Liver (tissue), 9 donors: ENCODE results near the gene PROZ. TPM values are rescaled to one million over a fixed set of nuclear protein-coding genes. Genes with fewer than 3 reads are reported as not detected.

ENCODE experiments used
- DNase-seq: peaks from one replicate; pipeline ENCODE4 v3.0.0-alpha.2; 2017; ENCODE audit warnings: low spot score
- H3K27ac ChIP-seq, 2 donors: one replicate each; pipeline ENCODE4 v1.7.0; 2013; ENCODE audit warnings: inconsistent platforms in 2 of 2, low read length in 2 of 2, control low read depth in 1 of 2, low read depth in 1 of 2, mild to moderate bottlenecking in 1 of 2
- H3K27me3 ChIP-seq, 4 donors: one replicate each; pipeline versions ENCODE4 v1.6.1 to v1.7.0; 2013; ENCODE audit warnings: low read length in 3 of 4, inconsistent platforms in 1 of 4, mild to moderate bottlenecking in 1 of 4, moderate library complexity in 1 of 4; ENCODE audit not compliant: control insufficient read depth in 4 of 4, insufficient read depth in 4 of 4
- H3K36me3 ChIP-seq, 4 donors: one replicate each; pipeline versions ENCODE4 v1.6.1 to v1.7.0; 2013; ENCODE audit warnings: low read length in 3 of 4, mild to moderate bottlenecking in 3 of 4, low read depth in 1 of 4, moderate library complexity in 1 of 4; ENCODE audit not compliant: control insufficient read depth in 4 of 4, insufficient read depth in 3 of 4
- H3K4me1 ChIP-seq, 4 donors: one replicate each; pipeline versions ENCODE4 v1.6.1 to v1.7.0; 2013; ENCODE audit warnings: low read length in 3 of 4, mild to moderate bottlenecking in 3 of 4, moderate library complexity in 1 of 4; ENCODE audit not compliant: control insufficient read depth in 4 of 4, insufficient read depth in 4 of 4
- H3K4me3 ChIP-seq, 3 donors: one replicate each; pipeline versions ENCODE4 v1.6.1 to v1.7.0; 2013; ENCODE audit warnings: low read length in 3 of 3, control low read depth in 1 of 3, low read depth in 1 of 3, mild to moderate bottlenecking in 1 of 3
- H3K9ac ChIP-seq, 2 donors: one replicate each; pipeline ENCODE4 v1.7.0; 2013; ENCODE audit warnings: low read length in 2 of 2, mild to moderate bottlenecking in 2 of 2, moderate library complexity in 2 of 2, control low read depth in 1 of 2, low read depth in 1 of 2
- H3K9me3 ChIP-seq, 4 donors: one replicate each; pipeline versions ENCODE4 v1.6.1 to v1.7.0; 2013; ENCODE audit warnings: low read length in 3 of 4; ENCODE audit not compliant: control insufficient read depth in 4 of 4
- ATF3 ChIP-seq: IDR thresholded peaks from 2 replicates; pipeline ENCODE4 v1.6.1; 2016; ENCODE audit warnings: antibody characterized with exemption
- CTCF ChIP-seq: fragments of 150-350 bp; IDR thresholded peaks from 2 replicates; pipeline ENCODE4 v1.5.1; 2017; ENCODE audit warnings: improper control_type of control experiment, low read depth, low read length; ENCODE audit not compliant: missing input control
- FOXA1 ChIP-seq: IDR thresholded peaks from 2 replicates; pipeline ENCODE4 v1.6.1; 2016; ENCODE audit warnings: antibody characterized with exemption
- GABPA ChIP-seq, 2 donors: IDR thresholded peaks in 1 of 2; conservative IDR thresholded peaks in 1 of 2; 2 replicates each; pipeline ENCODE4 v1.6.1; 2016; ENCODE audit warnings: antibody characterized with exemption in 2 of 2, mild to moderate bottlenecking in 1 of 2, moderate library complexity in 1 of 2
- HNF4A ChIP-seq, 2 donors: conservative IDR thresholded peaks; 2 replicates each; pipeline ENCODE4 v1.6.1; 2016; ENCODE audit warnings: antibody characterized with exemption in 2 of 2, mild to moderate bottlenecking in 2 of 2
- HNF4G ChIP-seq: IDR thresholded peaks from 2 replicates; pipeline ENCODE4 v1.6.1; 2016; ENCODE audit warnings: antibody characterized with exemption
- JUND ChIP-seq, 2 donors: IDR thresholded peaks; 2 replicates each; pipeline ENCODE4 v1.6.1; 2016; ENCODE audit warnings: antibody characterized with exemption in 2 of 2
- MAX ChIP-seq: IDR thresholded peaks from 2 replicates; pipeline ENCODE4 v1.6.1; 2016; ENCODE audit warnings: antibody characterized with exemption
- NR2F2 ChIP-seq: IDR thresholded peaks from 2 replicates; pipeline ENCODE4 v1.6.1; 2016; ENCODE audit warnings: antibody characterized with exemption
- RAD21 ChIP-seq, 2 donors: IDR thresholded peaks; 2 replicates each; pipeline ENCODE4 v1.6.1; 2016; ENCODE audit warnings: antibody characterized with exemption in 2 of 2, mild to moderate bottlenecking in 2 of 2
- RXRA ChIP-seq, 2 donors: IDR thresholded peaks; 2 replicates each; pipeline ENCODE4 v1.6.1; 2017 to 2018; ENCODE audit warnings: antibody characterized with exemption in 2 of 2, mild to moderate bottlenecking in 1 of 2
- SP1 ChIP-seq: IDR thresholded peaks from 2 replicates; pipeline ENCODE4 v1.6.1; 2018; ENCODE audit warnings: antibody characterized with exemption, mild to moderate bottlenecking
- TAF1 ChIP-seq: conservative IDR thresholded peaks from 2 replicates; pipeline ENCODE4 v1.6.1; 2016; ENCODE audit warnings: antibody characterized with exemption, mild to moderate bottlenecking
- YY1 ChIP-seq: IDR thresholded peaks from 2 replicates; pipeline ENCODE4 v1.6.1; 2016; ENCODE audit warnings: antibody characterized with exemption, mild to moderate bottlenecking
- ZBTB33 ChIP-seq: IDR thresholded peaks from 2 replicates; pipeline ENCODE4 v1.6.1; 2016; ENCODE audit warnings: antibody characterized with exemption
- WGBS: extraction: QIAGEN DNeasy Blood & Tissue Kit; methylation state at CpG from one replicate; pipeline ENCODE4 v1.1.7; 2013; 5-methylcytosine and 5-hydroxymethylcytosine counted together
- polyA plus RNA-seq, 2 donors: library from polyadenylated mRNA; stranded (reverse) in 1 of 2; unstranded in 1 of 2; fragments of 200-250 nt in 1 of 2; fragments of >200 nt in 1 of 2; fragmentation: Nextera tagmentation in 1 of 2; extraction: Ambion mirVana in 1 of 2; gene quantifications; one replicate each; pipeline versions ENCODE4 v1.2.1 to v1.2.3, GENCODE V29; 2013 to 2015
- total RNA-seq, 2 donors: library from RNA; depleted of rRNA; stranded (reverse); fragments of >200 nt; gene quantifications; one replicate each; pipeline ENCODE4 v1.2.3, GENCODE V29; 2014
- donor health status: healthy.
- donor health status: healthy.
- donor health status: healthy.
- donor health status: healthy.
- donor health status: healthy.

Gene PROZ
- total and polyA plus RNA-seq, 4 donors, result 10.6 to 40.7 (median 30.3) TPM

- Histone ChIP-seq H3K9me3 (no peaks in the 10 kb centered on the region), H3K9ac (no peak overlapping the region), H3K4me3 (no peak overlapping the region), H3K4me1 (no peaks in the 10 kb centered on the region), H3K36me3 (peaks cover 19 to 80% (median 58%) of the 10 kb centered on the region in 4 donors), H3K27me3 (no peaks in the 10 kb centered on the region), H3K27ac (no peak overlapping the region)
- WGBS, result 70% methylated on average over 5 of the region's 5 CpGs
- DNase-seq, result no peak
- TF ChIP-seq CTCF (no peak), FOXA1 (no peak), YY1 (no peak), NR2F2 (no peak), HNF4A (conservative IDR thresholded peaks at IDR 0.05) (no peak), RXRA (IDR thresholded peaks at IDR 0.05) (no peak), HNF4G (no peak)
These were observed 17.8 kb downstream of the PROZ start for GRCh38 chr13:113176280-113176679.

GRCh38 chr13:113176822-113177221 lies 18.4 kb downstream of the PROZ start:
- no peak for DNase-seq
- Histone ChIP-seq H3K9me3 (no peaks in the 10 kb centered on the region), H3K4me3 (no peak overlapping the region), H3K4me1 (no peaks in the 10 kb centered on the region), H3K9ac (no peak overlapping the region), H3K27me3 (no peaks in the 10 kb centered on the region), H3K36me3 (peaks cover 21 to 78% (median 56%) of the 10 kb centered on the region in 4 donors), H3K27ac (no peak overlapping the region)
- TF ChIP-seq ZBTB33, result no peak
- TF ChIP-seq YY1, result no peak
- TF ChIP-seq RAD21 (IDR thresholded peaks at IDR 0.05), result no peak
- no peak for TF ChIP-seq SP1
- TF ChIP-seq CTCF, result no peak
- no peak for TF ChIP-seq JUND (IDR thresholded peaks at IDR 0.05)
- no peak for TF ChIP-seq TAF1
- TF ChIP-seq MAX, result no peak
- no peak for TF ChIP-seq RXRA (IDR thresholded peaks at IDR 0.05)
- TF ChIP-seq HNF4G, result no peak
- TF ChIP-seq ATF3, result no peak
- no peak for TF ChIP-seq GABPA (IDR thresholded peaks at IDR 0.05 in 1 of 2, conservative IDR thresholded peaks at IDR 0.05 in 1 of 2)
- 97% methylated on average over 14 of the region's 14 CpGs for WGBS
